Stimulated activated CD8-positive, alpha-beta memory T cell treated with anti-CD3 and anti-CD28 coated beads, Interleukin-4, amount 100 ng/mL, for 48 hours (primary cell): ENCODE results near the gene ACO1.

ENCODE experiments used
- DNase-seq: peaks from one replicate; pipeline ENCODE4 v3.0.0-alpha.2; 2020

ACO1 gene

GRCh38 chr9:32502464-32502863 lies 118.0 kb downstream of the ACO1 start:
- no peak for DNase-seq

GRCh38 chr9:32503008-32503407 lies 118.6 kb downstream of the ACO1 start:
- no peak for DNase-seq
